ENCODE data around the gene COMMD7.
"Not testable (repeated sequence)": the region's sequence is repeated elsewhere in the genome, so short reads cannot be mapped to it uniquely, and the experiment has no call there.

Gene COMMD7

GRCh38 chr20:32765230-32765875, 22.1 kb upstream of the COMMD7 start:
- not testable (repeated sequence) for DNase-seq (ENCODE audit: low read depth in 2 of 2)

- DNase-seq (ENCODE audit: low read depth in 2 of 2) = no peak
These were observed 21.0 kb upstream of the COMMD7 start for GRCh38 chr20:32764005-32764960.

- DNase-seq (ENCODE audit: low read depth in 2 of 2) = no peak
These were observed 20.1 kb upstream of the COMMD7 start for GRCh38 chr20:32763202-32764004.

- no peak for DNase-seq (ENCODE audit: low read depth in 2 of 2)
These were observed 19.5 kb upstream of the COMMD7 start for GRCh38 chr20:32762754-32763201.

- DNase-seq (ENCODE audit: low read depth in 2 of 2) = peak; percentile 69
These were observed 18.8 kb upstream of the COMMD7 start, which contains the start of gene DNMT3B for GRCh38 chr20:32761831-32762753. TSS of gene DNMT3B (plus strand) at chr20:32762385. CDS start at chr20:32780324, 17,939 bp downstream.

GRCh38 chr20:32761417-32761830, 18.2 kb upstream of the COMMD7 start:
- DNase-seq (ENCODE audit: low read depth in 2 of 2) = no peak

GRCh38 chr20:32756156-32756555, 12.9 kb upstream of the COMMD7 start:
- DNase-seq (ENCODE audit: low read depth in 2 of 2) = no peak

GRCh38 chr20:32753731-32754130, 10.5 kb upstream of the COMMD7 start:
- no peak for DNase-seq (ENCODE audit: low read depth in 2 of 2)

- no peak for DNase-seq (ENCODE audit: low read depth in 2 of 2)
These were observed 9.4 kb upstream of the COMMD7 start for GRCh38 chr20:32752458-32753250.

- DNase-seq (ENCODE audit: low read depth in 2 of 2) = no peak
These were observed 8.6 kb upstream of the COMMD7 start for GRCh38 chr20:32751702-32752457.

- no peak for DNase-seq (ENCODE audit: low read depth in 2 of 2)
These were observed 8.0 kb upstream of the COMMD7 start for GRCh38 chr20:32751293-32751692.

GRCh38 chr20:32749914-32750637, 6.8 kb upstream of the COMMD7 start:
- DNase-seq (ENCODE audit: low read depth in 2 of 2) = no peak

GRCh38 chr20:32742322-32743236, 688 bp downstream of the COMMD7 start:
- DNase-seq (ENCODE audit: low read depth in 2 of 2) = no peak

GRCh38 chr20:32741151-32741550, 2.1 kb downstream of the COMMD7 start:
- no peak for DNase-seq (ENCODE audit: low read depth in 2 of 2)

- DNase-seq (ENCODE audit: low read depth in 2 of 2) = no peak
These were observed 5.7 kb downstream of the COMMD7 start for GRCh38 chr20:32737371-32738223.

GRCh38 chr20:32731882-32732266, 11.4 kb downstream of the COMMD7 start:
- DNase-seq (ENCODE audit: low read depth in 2 of 2) = no peak

- DNase-seq (ENCODE audit: low read depth in 2 of 2) = not testable (repeated sequence)
These were observed 13.9 kb downstream of the COMMD7 start for GRCh38 chr20:32729334-32729733.

Data from stimulated activated CD8-positive, alpha-beta memory T cell treated with anti-CD3 and anti-CD28 coated beads, Interleukin-2, amount 100 ng/mL, for 48 hours (primary cell).